Subcutaneous adipose tissue (tissue), 4 donors: ENCODE data around the gene ALG1. TPM values are rescaled to one million over a fixed set of nuclear protein-coding genes. Genes with fewer than 3 reads are reported as not detected.

Source experiments
- total RNA-seq, 4 donors: library from RNA; depleted of rRNA; stranded (reverse); fragments of >200 nt; gene quantifications; one replicate each; pipeline ENCODE4 v1.1.0, GENCODE V29; 2016
- TF ChIP-seq, protein P1 (sequence below): fragments of 450-650 bp; IDR thresholded peaks from one replicate; pipeline ENCODE4 v1.5.1; 2016; ENCODE audit warnings: low read depth, mild to moderate bottlenecking, control low read depth, antibody characterized with exemption, moderate library complexity

The ALG1 gene
- total RNA-seq, 4 donors from 2014 or later: 11.6 to 15.5 (median 14.5) TPM

DNA sequence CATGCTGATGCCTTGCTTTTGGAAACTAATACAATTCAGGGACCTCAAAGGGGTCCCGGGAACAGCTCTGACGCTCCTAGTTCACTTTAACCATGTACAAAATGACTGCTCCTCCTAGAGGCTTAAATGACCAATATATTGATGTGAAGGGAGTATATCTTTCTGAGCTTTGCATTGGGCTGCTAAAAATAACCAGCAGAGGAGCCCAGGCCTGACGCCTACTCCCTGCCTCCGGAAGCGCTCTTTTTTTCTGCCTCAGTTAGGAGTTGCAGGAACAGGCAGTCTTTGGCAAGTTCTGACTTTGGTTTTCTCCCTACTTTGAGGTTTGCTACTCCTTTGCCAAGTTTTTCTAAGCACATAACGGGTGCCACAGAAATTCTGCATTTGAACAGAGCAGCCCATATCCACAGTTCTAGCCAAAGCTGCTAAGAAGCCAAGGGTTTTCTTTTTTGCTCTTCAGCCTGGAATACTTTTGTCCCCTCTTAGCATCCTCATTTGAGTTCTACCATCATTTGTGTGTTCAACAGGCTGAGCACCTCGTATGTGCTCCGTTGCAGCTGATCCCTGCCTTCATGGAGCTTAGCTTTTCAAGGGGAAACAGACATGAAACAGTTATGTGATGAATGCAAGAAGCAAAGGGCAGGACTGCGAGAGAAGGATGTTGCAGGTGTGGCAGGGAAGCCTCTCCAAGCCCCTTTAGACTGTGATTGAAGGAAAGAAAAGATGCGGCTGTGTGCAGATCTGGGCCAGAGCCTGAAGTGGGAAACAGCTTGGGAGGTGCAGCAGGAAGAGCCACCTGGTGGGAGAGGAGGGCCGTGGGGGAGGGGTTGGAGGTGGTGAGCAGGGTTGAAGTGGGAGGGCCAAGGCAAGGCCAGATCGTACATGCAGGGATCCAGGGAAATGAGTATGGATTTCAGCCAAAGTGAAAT lies 35.2 kb upstream of the ALG1 start:
- TF ChIP-seq, protein P1, sequence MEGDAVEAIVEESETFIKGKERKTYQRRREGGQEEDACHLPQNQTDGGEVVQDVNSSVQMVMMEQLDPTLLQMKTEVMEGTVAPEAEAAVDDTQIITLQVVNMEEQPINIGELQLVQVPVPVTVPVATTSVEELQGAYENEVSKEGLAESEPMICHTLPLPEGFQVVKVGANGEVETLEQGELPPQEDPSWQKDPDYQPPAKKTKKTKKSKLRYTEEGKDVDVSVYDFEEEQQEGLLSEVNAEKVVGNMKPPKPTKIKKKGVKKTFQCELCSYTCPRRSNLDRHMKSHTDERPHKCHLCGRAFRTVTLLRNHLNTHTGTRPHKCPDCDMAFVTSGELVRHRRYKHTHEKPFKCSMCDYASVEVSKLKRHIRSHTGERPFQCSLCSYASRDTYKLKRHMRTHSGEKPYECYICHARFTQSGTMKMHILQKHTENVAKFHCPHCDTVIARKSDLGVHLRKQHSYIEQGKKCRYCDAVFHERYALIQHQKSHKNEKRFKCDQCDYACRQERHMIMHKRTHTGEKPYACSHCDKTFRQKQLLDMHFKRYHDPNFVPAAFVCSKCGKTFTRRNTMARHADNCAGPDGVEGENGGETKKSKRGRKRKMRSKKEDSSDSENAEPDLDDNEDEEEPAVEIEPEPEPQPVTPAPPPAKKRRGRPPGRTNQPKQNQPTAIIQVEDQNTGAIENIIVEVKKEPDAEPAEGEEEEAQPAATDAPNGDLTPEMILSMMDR: no peak

DNA sequence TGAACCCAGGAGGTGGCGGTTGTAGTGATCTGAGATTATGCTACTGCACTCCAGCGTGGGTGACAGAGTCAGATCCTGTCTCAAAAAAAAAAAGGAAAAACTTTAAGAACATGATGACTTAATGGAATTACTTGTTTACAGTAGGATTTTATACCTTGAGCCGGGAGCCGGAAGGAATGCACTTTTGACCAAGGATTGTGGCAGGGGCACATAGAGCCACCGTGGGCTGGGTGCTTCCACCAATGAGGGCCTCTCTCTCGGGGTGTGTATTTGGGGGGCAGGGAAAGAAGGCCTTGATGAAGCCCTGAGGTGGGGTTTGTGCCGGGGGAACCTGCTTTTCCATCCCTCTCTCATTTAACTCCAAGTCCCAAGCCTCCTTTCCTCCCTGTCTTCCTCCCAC lies 31.2 kb upstream of the ALG1 start:
- TF ChIP-seq, protein P1: no peak

DNA sequence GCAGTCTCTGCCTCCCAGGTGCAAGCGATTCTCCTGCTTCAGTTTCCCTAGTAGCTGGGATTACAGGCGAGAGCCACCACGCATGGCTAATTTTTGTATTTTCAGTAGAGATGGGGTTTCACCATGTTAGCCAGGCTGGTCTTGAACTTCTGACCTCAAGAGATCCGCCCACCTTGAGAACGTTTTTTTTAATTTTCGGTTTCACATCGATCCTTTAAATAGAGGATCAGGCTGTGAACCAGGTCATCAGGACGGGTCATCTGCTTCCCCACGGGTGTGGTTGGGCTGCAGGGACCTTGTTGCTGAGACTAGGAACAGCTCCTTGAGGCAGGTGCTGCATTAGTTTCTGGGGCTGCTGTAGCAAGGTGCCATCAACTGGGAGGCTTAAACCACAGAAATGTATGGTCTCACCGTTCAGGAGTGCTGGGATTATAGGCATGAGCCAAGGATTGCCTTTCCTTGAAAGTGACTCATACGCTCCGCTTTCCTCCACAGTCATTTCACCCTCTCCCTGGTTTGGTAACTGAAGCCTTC lies 30.0 kb upstream of the ALG1 start:
- TF ChIP-seq, protein P1: no peak

DNA sequence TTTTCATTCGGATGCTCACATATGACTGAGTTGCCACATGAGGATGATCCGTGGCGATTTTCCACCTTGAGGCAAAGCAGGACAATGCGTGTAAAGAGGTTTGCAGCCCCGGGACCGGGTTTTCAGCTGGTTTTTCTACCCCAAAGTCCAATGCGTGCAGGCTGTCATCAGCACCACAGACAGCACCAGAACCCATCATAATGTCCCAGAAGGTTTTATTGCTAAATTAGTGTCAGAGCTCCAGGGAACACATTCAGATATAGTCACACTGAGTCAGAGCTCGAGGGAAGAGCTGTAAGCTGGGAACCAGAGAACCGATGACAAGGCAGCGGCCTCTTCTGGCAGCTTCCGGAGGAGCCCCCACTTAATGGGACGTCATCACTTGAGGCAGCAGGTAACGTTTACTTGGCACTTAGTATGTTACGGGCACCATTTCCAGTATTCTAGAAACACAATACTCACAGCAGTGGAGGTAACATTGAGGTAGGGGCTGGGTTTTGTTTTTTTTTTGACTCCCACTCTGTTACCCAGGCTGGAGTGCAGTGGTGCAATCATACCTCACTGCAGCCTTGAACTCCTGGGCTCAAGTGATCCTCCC lies 29.0 kb upstream of the ALG1 start:
- TF ChIP-seq, protein P1: no peak

DNA sequence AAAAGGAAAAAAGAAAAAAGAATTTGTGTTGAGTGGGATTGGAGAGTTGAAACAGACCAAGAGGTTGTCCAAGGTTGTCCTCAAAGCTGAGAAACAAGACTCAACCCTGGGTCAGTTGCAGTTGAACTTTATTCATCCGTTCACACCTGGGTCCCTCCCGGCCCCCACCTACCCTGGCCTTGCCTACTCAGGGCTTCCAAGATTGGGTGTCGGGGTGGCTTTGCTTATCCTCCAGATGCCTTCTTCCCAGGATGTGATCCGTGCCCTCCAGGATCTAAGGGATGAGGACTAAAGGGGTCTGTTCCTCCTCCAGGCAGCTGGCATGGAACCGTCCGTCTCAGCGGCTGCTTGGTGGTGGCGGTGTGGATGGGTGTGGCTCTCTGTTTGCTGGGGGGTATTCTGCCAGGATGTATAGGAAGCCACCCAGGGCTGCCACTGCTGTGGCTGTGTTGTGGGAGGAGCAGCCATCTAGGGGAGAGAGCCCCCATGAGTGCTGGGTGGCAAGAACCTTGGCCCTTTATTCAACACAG lies 27.6 kb upstream of the ALG1 start:
- TF ChIP-seq, protein P1: no peak

DNA sequence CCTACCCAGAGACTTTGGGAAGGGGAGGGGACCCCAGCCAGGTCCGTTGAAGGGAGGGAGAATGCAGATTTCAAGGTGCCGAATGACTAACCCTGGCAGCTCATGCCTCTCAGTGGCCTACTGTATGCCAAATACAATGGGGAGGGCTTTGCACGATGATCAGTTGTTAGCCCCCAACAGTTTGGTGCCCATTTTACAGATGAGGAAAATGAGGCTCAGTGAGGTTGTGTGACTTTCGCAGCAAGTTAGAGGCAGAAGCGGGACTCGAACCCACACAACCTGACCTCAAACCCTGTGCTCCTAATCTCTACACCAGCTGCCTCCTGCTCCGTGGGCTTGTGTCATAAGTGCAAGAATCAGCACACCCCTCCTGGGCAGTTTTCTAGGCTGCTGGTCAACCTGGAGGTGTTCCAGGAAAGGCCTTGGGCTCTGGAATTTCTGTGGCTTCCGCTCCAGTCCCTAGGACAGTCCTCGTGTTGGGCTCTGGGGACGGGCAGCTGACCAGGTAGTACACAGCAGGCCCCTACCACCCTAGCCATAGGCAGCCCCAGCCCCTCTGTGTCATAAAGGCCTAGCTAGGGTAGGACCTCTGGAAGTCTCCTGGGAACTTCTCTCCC lies 26.0 kb upstream of the ALG1 start:
- TF ChIP-seq, protein P1: no peak
